Nephron (organoid): ENCODE results near the gene UBQLN3.

Experiments used
- H3K27ac Mint-ChIP-seq, 3 experiments: 2 replicates each; pipeline ENCODE4 v1.8.0; 2020; ENCODE audit warnings: mixed read lengths in 3 of 3, mild to moderate bottlenecking in 2 of 3, moderate library complexity in 1 of 3
- H3K27me3 Mint-ChIP-seq: 2 replicates; pipeline ENCODE4 v1.8.0; 2021; ENCODE audit warnings: low read depth, mild to moderate bottlenecking, moderate library complexity, mixed read lengths
- H3K36me3 Mint-ChIP-seq: 2 replicates; pipeline ENCODE4 v1.8.0; 2020; ENCODE audit warnings: low read depth, mixed read lengths
- H3K4me1 Mint-ChIP-seq: 2 replicates; pipeline ENCODE4 v1.8.0; 2020; ENCODE audit warnings: mixed read lengths
- H3K4me3 Mint-ChIP-seq, 3 experiments: 2 replicates each; pipeline ENCODE4 v1.8.0; 2020; ENCODE audit warnings: mild to moderate bottlenecking in 3 of 3, mixed read lengths in 3 of 3, moderate library complexity in 2 of 3
- H3K9me3 Mint-ChIP-seq: 2 replicates; pipeline ENCODE4 v1.8.0; 2020; ENCODE audit warnings: mixed read lengths
- TF ChIP-seq, protein P1 (sequence below), 3 experiments: fragments of 200-600 bp; sonication (generic); IDR thresholded peaks; one replicate each; pipeline ENCODE4 v1.5.0; 2021; ENCODE audit warnings: antibody characterized with exemption in 3 of 3; ENCODE audit not compliant: unreplicated experiment in 3 of 3

UBQLN3 gene

DNA sequence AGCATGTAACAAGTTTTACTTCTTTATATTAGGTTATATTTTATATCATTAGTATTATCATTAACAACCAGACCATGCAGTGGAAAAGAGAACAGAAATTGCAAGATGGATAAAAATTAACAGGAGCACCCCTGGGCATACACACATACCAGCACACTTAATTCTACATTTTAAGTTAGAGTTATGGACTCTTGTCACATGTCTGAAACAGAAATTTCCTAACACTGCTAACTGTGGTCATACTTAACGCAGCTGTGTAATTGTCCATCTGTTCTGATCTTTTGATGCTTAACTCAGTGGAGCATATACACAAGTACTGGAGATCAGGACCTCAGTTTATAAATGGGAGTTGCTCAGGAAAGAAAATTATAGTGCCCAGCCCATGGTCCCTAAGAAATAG is 38.2 kb upstream of the UBQLN3 start:
- H3K27ac Mint-ChIP-seq: no peak overlapping the region
- no peaks in the 10 kb centered on the region for H3K4me1 Mint-ChIP-seq
- H3K4me3 Mint-ChIP-seq: no peak overlapping the region
- TF ChIP-seq, protein P1, sequence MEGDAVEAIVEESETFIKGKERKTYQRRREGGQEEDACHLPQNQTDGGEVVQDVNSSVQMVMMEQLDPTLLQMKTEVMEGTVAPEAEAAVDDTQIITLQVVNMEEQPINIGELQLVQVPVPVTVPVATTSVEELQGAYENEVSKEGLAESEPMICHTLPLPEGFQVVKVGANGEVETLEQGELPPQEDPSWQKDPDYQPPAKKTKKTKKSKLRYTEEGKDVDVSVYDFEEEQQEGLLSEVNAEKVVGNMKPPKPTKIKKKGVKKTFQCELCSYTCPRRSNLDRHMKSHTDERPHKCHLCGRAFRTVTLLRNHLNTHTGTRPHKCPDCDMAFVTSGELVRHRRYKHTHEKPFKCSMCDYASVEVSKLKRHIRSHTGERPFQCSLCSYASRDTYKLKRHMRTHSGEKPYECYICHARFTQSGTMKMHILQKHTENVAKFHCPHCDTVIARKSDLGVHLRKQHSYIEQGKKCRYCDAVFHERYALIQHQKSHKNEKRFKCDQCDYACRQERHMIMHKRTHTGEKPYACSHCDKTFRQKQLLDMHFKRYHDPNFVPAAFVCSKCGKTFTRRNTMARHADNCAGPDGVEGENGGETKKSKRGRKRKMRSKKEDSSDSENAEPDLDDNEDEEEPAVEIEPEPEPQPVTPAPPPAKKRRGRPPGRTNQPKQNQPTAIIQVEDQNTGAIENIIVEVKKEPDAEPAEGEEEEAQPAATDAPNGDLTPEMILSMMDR (IDR thresholded peaks at IDR 0.05; ENCODE audit: unreplicated experiment in 3 of 3): no peak
- H3K27me3 Mint-ChIP-seq: no peaks in the 10 kb centered on the region
- no peaks in the 10 kb centered on the region for H3K36me3 Mint-ChIP-seq
- no peaks in the 10 kb centered on the region for H3K9me3 Mint-ChIP-seq

DNA sequence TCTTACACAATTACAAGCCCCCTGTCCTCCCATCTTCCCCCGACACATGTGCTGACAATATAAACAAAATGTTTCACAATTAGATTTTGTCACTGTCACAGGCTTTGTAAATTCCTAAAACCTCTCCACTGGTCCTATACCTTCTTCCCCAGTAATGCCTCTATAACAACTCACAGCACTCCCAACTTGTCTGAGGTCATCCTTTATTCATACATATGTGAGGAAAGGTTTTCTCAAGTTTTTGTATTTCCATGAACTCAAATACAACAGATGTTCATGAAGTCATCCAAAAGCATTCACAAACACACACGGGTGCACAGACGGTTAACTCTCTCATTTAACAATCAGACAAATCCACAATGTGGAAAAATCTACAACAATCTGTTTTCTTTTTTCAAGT is 36.7 kb upstream of the UBQLN3 start:
- no peak overlapping the region for H3K4me3 Mint-ChIP-seq
- H3K4me1 Mint-ChIP-seq: no peaks in the 10 kb centered on the region
- TF ChIP-seq, protein P1 (IDR thresholded peaks at IDR 0.05; ENCODE audit: unreplicated experiment in 3 of 3): no peak
- H3K27me3 Mint-ChIP-seq: no peaks in the 10 kb centered on the region
- H3K9me3 Mint-ChIP-seq: no peaks in the 10 kb centered on the region
- no peak overlapping the region for H3K27ac Mint-ChIP-seq
- H3K36me3 Mint-ChIP-seq: no peaks in the 10 kb centered on the region

DNA sequence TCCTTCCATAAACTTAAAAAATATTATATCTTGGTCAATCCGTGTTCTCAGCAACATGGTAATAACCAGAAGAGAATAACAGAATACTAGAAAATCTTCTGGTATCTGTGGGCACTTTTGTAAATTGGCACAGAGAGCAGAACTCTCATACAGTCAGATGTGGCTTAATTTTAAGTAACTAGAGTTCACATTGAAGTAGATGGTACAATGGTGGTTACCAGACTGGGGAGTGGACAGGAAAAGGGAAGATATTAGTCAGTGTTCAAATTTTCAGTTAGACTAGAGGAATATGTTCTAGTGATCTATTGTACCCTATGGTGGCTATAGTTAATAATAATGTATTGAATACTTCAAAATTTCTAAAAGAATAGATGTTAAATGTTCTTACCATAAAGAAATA is 31.7 kb upstream of the UBQLN3 start:
- no peaks in the 10 kb centered on the region for H3K4me1 Mint-ChIP-seq
- TF ChIP-seq, protein P1 (IDR thresholded peaks at IDR 0.05; ENCODE audit: unreplicated experiment in 3 of 3): no peak
- no peaks in the 10 kb centered on the region for H3K27me3 Mint-ChIP-seq
- no peaks in the 10 kb centered on the region for H3K36me3 Mint-ChIP-seq
- H3K27ac Mint-ChIP-seq: no peak overlapping the region
- peaks cover 10% of the 10 kb centered on the region for H3K9me3 Mint-ChIP-seq
- H3K4me3 Mint-ChIP-seq: no peak overlapping the region

DNA sequence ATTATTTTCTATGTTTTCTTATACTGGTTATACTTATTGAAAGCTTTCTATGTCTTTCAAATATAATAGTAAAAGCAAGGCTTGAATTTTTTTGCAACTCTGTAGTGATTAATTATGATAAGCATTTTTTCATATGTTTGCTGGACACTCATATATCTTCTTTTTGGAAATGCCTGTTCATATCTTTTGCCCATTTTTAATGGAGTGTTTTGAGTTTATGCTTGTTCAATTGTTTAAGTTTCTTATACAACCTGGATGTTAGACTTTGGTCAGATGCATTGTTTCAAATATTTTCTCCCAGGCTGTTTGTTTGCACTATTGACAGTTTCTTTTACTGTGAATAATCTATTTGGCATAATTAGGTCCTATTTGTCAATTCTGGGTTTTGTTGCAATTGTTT is 26.7 kb upstream of the UBQLN3 start:
- no peak overlapping the region for H3K27ac Mint-ChIP-seq
- H3K4me1 Mint-ChIP-seq: no peaks in the 10 kb centered on the region
- H3K4me3 Mint-ChIP-seq: no peak overlapping the region
- H3K9me3 Mint-ChIP-seq: peaks cover 10% of the 10 kb centered on the region
- H3K27me3 Mint-ChIP-seq: no peaks in the 10 kb centered on the region
- no peaks in the 10 kb centered on the region for H3K36me3 Mint-ChIP-seq
- TF ChIP-seq, protein P1 (IDR thresholded peaks at IDR 0.05; ENCODE audit: unreplicated experiment in 3 of 3): no peak

DNA sequence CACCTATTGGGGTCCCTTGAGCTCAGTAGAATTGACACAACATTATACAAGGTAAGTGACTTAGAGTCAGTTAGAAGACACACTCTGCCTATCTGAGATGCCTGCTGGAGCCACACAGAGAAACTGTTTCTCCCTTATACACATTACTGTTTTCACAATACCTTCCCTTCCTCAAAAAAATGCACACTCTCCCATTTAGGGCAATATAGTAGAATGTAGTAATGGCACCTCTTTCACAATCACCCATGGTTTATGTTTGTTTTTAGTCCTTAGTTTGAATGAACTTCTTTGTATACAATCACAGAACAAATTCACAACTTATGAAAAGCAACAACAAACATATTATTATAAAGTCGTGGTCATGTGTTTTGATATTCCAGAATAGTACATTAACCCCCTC is 24.3 kb upstream of the UBQLN3 start:
- no peak overlapping the region for H3K27ac Mint-ChIP-seq
- H3K4me1 Mint-ChIP-seq: no peaks in the 10 kb centered on the region
- no peaks in the 10 kb centered on the region for H3K27me3 Mint-ChIP-seq
- no peaks in the 10 kb centered on the region for H3K36me3 Mint-ChIP-seq
- peaks cover 10% of the 10 kb centered on the region for H3K9me3 Mint-ChIP-seq
- TF ChIP-seq, protein P1 (IDR thresholded peaks at IDR 0.05; ENCODE audit: unreplicated experiment in 3 of 3): no peak
- no peak overlapping the region for H3K4me3 Mint-ChIP-seq

DNA sequence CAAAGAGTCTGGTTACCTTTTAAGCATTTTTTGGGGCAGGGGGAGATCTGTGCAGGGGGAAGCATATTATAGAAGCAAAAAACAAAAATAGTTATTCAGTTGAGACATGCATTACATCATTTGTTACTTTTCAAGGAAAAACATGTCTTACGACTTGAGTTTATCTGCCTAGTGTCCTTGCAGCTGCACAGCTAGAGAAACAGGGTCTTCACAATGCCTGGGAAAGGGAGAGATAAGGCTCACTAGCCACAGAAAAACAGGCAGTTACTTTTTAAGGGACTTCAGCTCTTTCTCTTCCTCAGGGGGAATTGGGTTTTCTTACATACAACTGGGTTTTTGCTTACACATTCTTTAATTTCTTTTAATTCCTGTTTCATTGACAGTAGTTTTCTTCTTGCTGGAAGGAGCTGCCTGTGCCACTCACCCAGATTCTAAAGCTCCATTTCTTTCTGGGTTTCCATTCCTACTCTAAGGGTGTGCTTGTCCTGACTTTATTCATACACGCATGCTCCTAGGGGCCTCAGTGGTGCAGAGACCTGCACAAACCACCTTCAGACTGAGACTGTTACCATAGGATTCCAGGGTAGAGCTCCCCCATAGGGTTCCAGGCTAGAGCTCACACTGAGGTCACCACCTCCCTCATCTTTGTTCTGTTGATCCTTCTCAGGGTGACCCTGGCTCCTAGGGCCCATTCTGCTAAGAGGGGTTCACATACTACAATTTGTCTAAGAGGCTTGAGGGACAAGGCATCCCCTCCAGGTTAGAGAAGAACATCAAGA is 21.5 kb upstream of the UBQLN3 start:
- Mint-ChIP-seq H3K9me3 (no peaks in the 10 kb centered on the region), H3K27me3 (no peaks in the 10 kb centered on the region), H3K4me3 (no peak overlapping the region), H3K36me3 (no peaks in the 10 kb centered on the region), H3K4me1 (peaks cover 10% of the 10 kb centered on the region), H3K27ac (no peak overlapping the region)
- TF ChIP-seq, protein P1 (IDR thresholded peaks at IDR 0.05; ENCODE audit: unreplicated experiment in 3 of 3): no peak
